HepG2 (cell line): ENCODE data around the gene ADGRG6. TPM values are rescaled to one million over a fixed set of nuclear protein-coding genes. Genes with fewer than 3 reads are reported as not detected.

Experiments
- CBX1 ChIP-seq: IDR thresholded peaks from one replicate; pipeline ENCODE4 v1.6.1; 2016; ENCODE audit warnings: antibody characterized with exemption, low read depth
- CSRNP1 ChIP-seq: sonication (generic); formaldehyde crosslinking; IDR thresholded peaks from 2 replicates; pipeline ENCODE4 v1.8.1; 2023; ENCODE audit warnings: mild to moderate bottlenecking, missing genetic modification reagents
- NR3C1 ChIP-seq: sonication (generic); formaldehyde crosslinking; IDR thresholded peaks from 2 replicates; pipeline ENCODE4 v1.4.0; 2020; ENCODE audit warnings: missing genetic modification reagents
- PHF8 ChIP-seq: sonication (generic); formaldehyde crosslinking; IDR thresholded peaks from 2 replicates; pipeline ENCODE4 v1.5.0; 2020; ENCODE audit warnings: missing genetic modification reagents
- RERE ChIP-seq: IDR thresholded peaks from 2 replicates; pipeline ENCODE4 v1.6.1; 2016; ENCODE audit warnings: low read depth, missing genetic modification reagents, missing compliant biosample characterization
- RXRA ChIP-seq: sonication (generic); formaldehyde crosslinking; IDR thresholded peaks from 2 replicates; pipeline ENCODE4 v1.5.1; 2020; ENCODE audit warnings: missing genetic modification reagents
- RXRB ChIP-seq: IDR thresholded peaks from 2 replicates; pipeline ENCODE4 v1.6.1; 2016; ENCODE audit warnings: borderline replicate concordance, missing genetic modification reagents, missing compliant biosample characterization
- ZBTB2 ChIP-seq: sonication (generic); formaldehyde crosslinking; IDR thresholded peaks from 2 replicates; pipeline ENCODE4 v1.8.0; 2022; ENCODE audit warnings: low read depth, missing genetic modification reagents
- ZBTB7A ChIP-seq: sonication (generic); formaldehyde crosslinking; IDR thresholded peaks from 2 replicates; pipeline ENCODE4 v1.8.0; 2022; ENCODE audit warnings: mild to moderate bottlenecking, missing genetic modification reagents
- ZMYM2 ChIP-seq: sonication (generic); formaldehyde crosslinking; IDR thresholded peaks from 2 replicates; pipeline ENCODE4 v1.8.0; 2022; ENCODE audit warnings: mild to moderate bottlenecking, missing genetic modification reagents
- ZNF333 ChIP-seq: sonication (generic); formaldehyde crosslinking; IDR thresholded peaks from 2 replicates; pipeline ENCODE4 v1.4.0; 2020; ENCODE audit warnings: mild to moderate bottlenecking, missing genetic modification reagents, borderline replicate concordance
- ZNF547 ChIP-seq: sonication (generic); formaldehyde crosslinking; IDR thresholded peaks from 2 replicates; pipeline ENCODE4 v1.5.1; 2020; ENCODE audit warnings: mild to moderate bottlenecking, missing genetic modification reagents
- ZXDC ChIP-seq: sonication (generic); formaldehyde crosslinking; IDR thresholded peaks from 2 replicates; pipeline ENCODE4 v1.5.0; 2020; ENCODE audit warnings: mild to moderate bottlenecking, missing genetic modification reagents
- polyA plus RNA-seq, 8 experiments: library from polyadenylated mRNA; depleted of rRNA in 3 of 8; stranded (reverse) in 7 of 8; unstranded in 1 of 8; fragments of >200 nt; fragmentation: Illumina TruSeq in 4 of 8; extraction: Trizol in 4 of 8; gene quantifications; 2 replicates each; pipeline versions ENCODE4 v1.2.1 to v1.2.3, GENCODE V29; 2011 to 2016; ENCODE audit warnings: low read depth in 4 of 8, missing spikeins in 1 of 8, mixed read lengths in 1 of 8; ENCODE audit not compliant: insufficient read depth in 1 of 8
- total RNA-seq, 5 experiments: library from RNA; depleted of rRNA; stranded (reverse); fragments of >200 nt; fragmentation: Illumina TruSeq; extraction: Trizol; gene quantifications; 2 replicates each; pipeline ENCODE4 v1.2.3, GENCODE V29; 2016; ENCODE audit warnings: low read depth in 1 of 5
- TF ChIP-seq, protein P1 (sequence below): sonication (generic); formaldehyde crosslinking; conservative IDR thresholded peaks from 2 replicates; pipeline ENCODE4 v1.4.0; 2020; ENCODE audit warnings: missing genetic modification reagents
- TF ChIP-seq, protein P2 (sequence below): sonication (generic); formaldehyde crosslinking; IDR thresholded peaks from 2 replicates; pipeline ENCODE4 v1.5.1; 2020; ENCODE audit warnings: mild to moderate bottlenecking, missing genetic modification reagents, borderline replicate concordance

Gene ADGRG6
- total and polyA plus RNA-seq, 2 of the 13 experiments (the other 11 are each of a cell fraction or from before 2014, with no cell fraction given): 129 to 249 TPM

DNA sequence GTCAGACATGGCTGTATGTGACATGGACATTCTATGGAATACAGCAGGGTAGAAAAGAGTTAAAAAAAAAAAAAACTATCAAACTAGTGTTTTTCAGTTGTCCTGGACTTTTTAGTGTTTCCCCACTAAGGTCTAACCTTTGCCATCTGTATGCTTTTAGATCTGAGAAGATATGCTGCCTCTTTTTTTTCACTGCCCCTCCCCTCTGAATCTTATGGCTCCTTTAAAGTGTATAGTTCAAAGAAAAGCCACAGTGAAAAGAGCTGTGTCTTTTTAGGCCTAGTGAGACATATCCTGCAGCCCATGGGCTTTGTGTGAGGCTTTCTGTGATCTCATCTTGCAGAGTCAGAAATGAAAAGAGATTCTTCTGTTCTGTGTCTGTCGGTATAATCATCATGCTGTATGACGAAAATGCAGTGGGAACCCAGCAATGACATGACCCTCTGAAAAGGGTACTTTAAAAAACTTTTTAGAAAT is 29.3 kb downstream of the ADGRG6 start (continued):
- TF ChIP-seq RERE (CRISPR knock-in tag) (peak; percentile 76; the same call in 1 of the 2 replicates), ZNF547 (CRISPR knock-in tag) (no peak), ZMYM2 (CRISPR knock-in tag) (no peak), ZBTB2 (CRISPR knock-in tag) (no peak), CSRNP1 (CRISPR knock-in tag) (no peak), ZBTB7A (no peak), CBX1 (no peak), RXRA (CRISPR knock-in tag) (no peak; the same call in 1 of the 2 replicates), RXRB (CRISPR knock-in tag) (peak; percentile 84), PHF8 (CRISPR knock-in tag) (no peak), ZNF333 (no peak), ZXDC (CRISPR knock-in tag) (no peak), NR3C1 (CRISPR knock-in tag) (no peak)
- TF ChIP-seq, protein P1, sequence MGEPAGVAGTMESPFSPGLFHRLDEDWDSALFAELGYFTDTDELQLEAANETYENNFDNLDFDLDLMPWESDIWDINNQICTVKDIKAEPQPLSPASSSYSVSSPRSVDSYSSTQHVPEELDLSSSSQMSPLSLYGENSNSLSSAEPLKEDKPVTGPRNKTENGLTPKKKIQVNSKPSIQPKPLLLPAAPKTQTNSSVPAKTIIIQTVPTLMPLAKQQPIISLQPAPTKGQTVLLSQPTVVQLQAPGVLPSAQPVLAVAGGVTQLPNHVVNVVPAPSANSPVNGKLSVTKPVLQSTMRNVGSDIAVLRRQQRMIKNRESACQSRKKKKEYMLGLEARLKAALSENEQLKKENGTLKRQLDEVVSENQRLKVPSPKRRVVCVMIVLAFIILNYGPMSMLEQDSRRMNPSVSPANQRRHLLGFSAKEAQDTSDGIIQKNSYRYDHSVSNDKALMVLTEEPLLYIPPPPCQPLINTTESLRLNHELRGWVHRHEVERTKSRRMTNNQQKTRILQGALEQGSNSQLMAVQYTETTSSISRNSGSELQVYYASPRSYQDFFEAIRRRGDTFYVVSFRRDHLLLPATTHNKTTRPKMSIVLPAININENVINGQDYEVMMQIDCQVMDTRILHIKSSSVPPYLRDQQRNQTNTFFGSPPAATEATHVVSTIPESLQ: no peak
- TF ChIP-seq, protein P2, sequence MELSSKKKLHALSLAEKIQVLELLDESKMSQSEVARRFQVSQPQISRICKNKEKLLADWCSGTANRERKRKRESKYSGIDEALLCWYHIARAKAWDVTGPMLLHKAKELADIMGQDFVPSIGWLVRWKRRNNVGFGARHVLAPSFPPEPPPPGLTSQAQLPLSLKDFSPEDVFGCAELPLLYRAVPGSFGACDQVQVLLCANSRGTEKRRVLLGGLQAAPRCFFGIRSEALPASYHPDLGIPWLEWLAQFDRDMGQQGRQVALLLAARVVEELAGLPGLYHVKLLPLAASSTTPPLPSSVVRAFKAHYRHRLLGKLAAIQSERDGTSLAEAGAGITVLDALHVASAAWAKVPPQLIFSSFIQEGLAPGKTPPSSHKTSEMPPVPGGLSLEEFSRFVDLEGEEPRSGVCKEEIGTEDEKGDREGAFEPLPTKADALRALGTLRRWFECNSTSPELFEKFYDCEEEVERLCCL: no peak
